GM11168 (cell line): ENCODE results near the gene DAP3.
"Not testable (repeated sequence)": the region's sequence is repeated elsewhere in the genome, so short reads cannot be mapped to it uniquely, and the experiment has no call there.

Experiments
- in situ Hi-C: fragments of 300-500 bp; cut with MboI; formaldehyde crosslinking; loops from one replicate; pipeline ENCODE4 v1.12.0; 2022; ENCODE audit warnings: low sequenced_read_pairs; ENCODE audit not compliant: unreplicated experiment

Gene DAP3

DNA sequence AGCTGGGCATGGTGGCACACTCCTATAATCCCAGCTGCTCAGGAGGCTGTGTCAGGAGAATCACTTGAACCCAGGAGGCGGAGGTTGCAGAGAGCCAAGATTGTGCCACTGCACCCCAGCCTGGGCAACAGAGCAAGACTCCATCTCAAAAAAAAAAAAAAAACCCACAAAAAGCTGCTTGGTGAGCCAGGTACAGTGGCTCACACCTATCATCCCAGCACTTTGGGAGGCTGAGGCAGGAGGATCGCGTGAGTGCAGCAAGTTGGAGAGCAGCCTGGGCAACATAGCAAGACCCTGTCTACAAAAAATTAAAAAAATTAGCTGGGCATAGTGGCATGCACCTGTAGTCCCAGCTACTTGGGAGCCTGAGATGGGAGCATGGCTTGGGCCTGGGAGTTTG is 26.2 kb downstream of the DAP3 start:
- in situ Hi-C loops, result not testable (repeated sequence)

DNA sequence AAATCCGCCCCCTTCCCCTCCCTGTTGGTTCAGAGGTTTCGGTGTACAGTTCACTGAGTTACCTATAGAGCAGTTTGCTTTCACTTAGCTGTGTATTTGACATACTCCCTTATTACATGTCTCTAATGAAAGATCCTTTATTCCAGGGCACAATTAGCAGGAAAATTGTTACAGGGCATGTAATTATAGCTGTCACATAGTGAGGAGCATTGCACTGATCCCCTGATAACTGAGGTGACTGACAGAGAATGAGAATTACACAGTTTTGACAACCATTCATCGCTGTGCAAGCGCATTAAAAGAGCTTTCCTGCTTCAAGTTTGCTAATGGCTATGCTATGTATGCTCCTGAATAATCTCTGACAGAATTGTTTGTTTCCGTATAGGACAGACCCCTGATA is 26.9 kb downstream of the DAP3 start:
- in situ Hi-C loops, result no loop called here

DNA sequence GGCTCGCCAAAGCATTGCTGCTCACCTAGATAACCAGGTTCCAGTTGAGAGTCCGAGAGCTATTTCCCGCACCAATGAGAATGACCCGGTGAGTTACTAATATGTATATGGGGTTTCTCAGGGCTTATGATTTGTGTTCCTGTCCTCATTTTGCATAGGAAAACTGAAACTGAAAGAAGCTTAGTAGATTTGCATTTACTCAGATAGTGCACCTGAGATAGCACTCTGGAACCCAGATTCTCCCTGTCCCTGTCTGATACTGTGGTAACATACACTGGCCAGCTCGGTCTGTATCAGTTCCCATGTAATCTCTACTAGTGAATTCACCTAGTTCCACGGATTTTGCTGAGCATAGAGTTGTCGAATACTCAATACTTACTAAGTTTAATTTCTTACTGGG is 28.1 kb downstream of the DAP3 start:
- in situ Hi-C loops, result no loop called here

DNA sequence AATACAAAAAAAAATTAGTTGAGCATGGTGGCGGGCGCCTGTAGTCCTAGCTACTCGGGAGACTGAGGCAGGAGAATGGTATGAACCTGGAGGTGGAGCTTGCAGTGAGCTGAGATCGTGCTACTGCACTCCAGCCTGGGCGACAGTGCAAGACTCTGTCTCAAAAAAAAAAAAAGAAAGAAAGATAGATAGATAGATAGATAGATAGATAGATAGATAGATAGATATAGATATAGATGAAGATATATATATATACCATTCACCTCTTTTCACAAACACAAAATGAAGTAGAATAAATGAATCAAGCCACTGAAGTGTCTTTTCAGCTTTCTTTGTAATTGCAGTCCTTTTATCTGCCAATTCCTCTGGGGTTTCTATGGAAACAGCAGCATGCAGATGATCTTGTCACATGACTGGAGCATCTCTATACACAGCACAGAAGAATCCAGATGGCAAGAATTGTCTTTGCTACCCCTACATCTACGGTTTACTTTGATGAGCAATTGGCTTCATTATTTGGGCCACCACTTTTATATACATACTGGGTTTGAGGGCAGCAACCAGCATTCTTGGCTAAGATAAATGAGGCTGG is 29.7 kb downstream of the DAP3 start:
- in situ Hi-C loops, result not testable (repeated sequence)

DNA sequence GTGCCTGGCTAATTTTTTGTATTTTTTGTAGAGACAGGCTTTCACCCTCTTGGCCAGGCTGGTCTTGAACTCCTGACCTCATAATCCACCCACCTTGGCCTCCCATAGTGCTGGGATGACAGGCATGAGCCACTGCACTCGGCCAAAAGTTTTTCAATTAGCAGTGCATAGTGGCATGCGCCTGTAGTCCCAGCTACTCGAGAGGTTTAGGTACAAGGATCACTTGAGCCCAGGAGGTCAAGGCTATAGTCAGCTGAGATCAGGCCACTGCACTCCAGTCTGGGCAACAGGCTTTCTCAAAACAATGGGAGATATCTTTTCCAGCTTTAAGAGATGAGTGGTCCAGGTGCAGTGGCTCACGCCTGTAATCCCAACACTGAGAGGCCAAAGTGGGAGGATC is 30.8 kb downstream of the DAP3 start:
- in situ Hi-C loops, result no loop called here

DNA sequence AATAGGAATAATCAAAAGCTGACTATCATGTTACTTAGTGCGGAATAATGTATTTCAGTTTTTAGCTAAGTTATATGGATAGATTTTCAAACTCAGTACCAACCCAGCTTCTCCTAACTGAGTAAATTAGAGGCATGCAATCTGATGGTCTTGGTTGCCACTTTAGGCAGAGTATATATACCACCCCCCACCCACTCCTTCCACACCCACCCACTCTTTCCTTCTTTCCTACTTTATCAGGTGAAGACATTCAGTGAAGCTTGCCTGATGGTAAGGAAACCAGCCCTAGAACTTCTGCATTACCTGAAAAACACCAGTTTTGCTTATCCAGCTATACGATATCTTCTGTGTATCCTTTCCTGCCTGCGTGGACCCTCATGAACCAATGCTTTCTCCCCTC is 36.3 kb downstream of the DAP3 start:
- in situ Hi-C loops, result no loop called here

DNA sequence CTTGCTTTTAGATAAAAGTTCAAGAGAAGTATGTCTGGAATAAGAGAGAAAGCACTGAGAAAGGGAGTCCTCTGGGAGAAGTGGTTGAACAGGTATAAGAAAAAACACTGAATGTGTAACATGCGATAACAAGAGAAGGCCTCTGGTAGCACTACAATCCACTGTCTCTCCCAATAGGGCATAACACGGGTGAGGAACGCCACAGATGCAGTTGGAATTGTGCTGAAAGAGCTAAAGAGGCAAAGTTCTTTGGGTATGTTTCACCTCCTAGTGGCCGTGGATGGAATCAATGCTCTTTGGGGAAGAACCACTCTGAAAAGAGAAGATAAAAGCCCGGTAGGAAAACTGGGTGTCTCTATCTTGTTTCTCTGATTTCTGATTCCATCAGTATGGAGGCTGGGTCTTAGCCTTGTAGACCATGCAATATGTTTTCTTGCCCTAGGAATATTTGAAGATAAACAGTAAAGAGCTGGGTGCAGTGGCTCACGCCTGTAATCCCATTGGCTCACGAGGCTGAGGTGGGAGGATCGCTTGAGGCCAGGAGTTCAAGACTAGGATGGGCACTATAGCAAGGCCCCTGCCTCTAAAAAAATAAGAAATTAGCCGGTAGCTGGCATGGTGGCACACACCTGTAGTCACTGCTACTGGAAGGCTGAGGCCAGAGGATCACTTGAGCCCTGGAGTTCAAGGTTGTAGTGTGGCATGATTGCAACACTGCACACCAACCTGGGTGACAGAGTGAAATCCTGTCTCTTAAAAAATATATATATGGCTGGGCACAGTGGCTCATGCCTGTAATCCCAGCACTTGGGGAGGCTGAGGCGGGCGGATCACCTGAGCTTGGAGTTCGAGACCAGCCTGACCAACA is 40.4 kb downstream of the DAP3 start:
- in situ Hi-C loops, result no loop called here

DNA sequence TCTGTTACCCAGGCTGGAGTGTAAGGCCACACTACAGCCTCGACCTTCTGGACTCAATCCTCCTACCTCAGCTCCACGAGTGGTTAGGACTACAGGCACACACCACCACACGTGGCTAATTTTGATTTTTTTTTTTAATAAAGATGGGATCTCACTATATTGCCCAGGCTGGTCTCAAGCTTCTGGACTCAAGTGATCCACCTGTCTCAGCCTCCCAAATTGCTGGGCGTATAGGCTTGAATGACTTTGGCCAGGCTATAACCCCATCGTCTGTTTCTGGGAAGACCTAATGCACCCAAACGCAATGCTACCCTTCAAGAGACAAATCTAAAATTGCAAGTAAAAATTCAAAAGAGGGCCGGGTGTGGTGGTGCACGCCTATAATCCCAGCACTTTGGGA is 52.1 kb downstream of the DAP3 start:
- in situ Hi-C loops, result no loop called here

DNA sequence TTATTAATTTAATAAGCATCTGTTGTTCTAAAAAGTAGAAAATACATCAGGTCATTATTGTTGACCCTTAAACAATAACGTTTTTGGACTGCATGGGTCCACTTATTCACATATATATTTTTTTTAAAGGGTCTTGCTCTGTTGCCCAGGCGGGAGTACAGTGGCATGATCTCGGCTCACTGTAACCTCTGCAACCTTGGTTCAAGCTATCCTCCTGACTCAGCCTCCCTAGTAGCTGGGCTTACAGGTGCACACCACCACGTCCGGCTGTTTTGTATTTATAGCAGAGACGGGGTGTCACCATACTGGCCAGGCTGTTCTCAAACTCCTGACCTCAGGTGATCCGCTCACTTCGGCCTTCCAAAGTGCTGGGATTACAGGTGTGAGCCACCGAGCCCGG is 53.0 kb downstream of the DAP3 start:
- in situ Hi-C loops, result no loop called here

DNA sequence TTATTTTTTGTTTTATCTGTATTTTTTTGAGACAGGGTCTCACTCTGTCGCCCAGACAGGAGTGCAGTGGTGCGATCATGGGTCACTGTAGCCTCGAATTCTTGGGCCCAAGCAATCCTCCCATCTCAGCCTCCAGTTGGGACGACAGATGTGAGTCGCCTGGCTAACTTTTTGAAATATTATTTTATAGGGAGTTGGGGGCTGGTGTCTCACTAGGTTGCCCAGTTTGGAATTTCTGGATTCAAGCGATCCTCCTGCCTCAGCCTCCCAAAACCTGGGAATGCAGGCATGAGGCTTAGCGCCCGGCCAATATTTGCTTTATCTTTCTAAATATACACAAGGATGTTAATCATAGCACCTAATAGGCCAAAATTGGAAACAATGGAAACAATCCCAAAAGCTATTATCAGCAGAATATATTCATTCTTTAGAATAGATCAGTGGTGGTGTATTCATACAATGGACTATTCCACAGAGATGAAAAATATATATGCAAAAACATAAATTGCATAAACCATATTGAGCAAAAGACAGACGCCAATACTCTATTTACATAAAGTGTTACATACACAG is 55.9 kb downstream of the DAP3 start:
- in situ Hi-C loops, result no loop called here

DNA sequence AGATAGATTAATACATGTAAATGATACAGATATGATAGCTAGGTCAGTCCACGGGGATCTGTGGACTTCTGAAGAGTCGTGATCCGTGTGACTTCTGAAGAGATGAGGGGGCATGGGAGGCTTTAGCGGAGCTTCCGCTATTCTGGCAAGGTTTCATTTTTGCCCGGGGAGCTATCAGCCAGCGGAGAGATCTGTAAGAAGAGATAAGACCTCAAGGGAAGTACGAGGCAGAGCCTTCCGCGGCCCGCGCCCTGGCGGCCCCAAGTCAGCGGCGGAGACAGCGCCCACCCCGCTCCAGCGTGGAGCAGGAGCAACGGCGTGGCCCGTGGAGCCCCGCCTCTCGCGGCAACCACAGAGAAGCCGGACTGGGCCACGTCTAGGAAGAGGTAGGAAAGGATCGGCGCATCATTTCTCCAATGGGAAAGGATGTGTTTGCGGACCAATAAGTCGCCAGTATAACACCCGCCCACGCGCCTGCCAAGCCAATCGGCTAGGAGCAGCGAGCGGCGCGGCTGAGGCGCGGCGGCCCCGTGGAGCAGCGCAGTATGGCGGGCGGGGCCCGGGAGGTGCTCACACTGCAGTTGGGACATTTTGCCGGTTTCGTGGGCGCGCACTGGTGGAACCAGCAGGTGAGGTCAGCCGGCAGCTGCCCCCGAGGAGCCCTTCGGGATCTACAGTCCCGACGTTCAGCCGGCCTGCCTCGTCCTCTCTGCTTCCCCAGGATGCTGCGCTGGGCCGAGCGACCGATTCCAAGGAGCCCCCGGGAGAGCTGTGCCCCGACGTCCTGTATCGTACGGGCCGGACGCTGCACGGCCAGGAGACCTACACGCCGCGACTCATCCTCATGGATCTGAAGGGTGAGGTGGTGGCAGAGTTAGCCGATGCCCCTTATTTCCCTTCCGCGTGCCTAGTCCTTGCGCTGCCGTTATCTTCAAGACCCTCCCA is 56.7 kb downstream of the DAP3 start:
- in situ Hi-C loops, result not testable (repeated sequence)

DNA sequence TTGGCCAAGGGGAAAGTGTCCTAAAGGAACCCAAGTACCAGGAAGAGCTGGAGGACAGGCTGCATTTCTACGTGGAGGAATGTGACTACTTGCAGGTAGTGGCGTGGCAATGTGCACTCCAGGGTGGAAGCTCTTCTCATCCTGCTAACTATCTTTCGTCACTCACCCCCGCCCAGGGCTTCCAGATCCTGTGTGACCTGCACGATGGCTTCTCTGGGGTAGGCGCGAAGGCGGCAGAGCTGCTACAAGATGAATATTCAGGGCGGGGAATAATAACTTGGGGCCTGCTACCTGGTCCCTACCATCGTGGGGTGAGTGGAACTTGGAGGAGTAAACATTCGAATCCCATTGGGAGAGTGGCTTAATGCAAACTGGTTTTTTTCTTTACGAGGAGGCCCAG is 58.7 kb downstream of the DAP3 start:
- in situ Hi-C loops, result not testable (repeated sequence)

DNA sequence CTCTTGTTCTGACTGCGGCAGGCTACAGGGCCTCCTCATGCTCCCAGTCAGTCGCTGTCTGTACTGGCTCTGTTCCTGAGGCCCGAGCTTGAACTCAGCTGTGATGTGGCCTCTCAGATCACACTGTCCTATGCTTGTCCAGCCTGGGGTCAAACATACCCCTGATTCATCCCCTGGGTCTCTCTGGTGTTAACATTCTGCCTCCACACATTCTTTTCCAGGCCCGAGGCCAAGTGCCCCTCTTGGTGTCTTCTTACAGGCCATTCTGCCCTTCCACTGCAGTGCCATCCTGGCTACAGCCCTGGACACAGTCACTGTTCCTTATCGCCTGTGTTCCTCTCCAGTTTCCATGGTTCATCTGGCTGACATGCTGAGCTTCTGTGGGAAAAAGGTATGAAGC is 59.2 kb downstream of the DAP3 start:
- in situ Hi-C loops, result not testable (repeated sequence)

DNA sequence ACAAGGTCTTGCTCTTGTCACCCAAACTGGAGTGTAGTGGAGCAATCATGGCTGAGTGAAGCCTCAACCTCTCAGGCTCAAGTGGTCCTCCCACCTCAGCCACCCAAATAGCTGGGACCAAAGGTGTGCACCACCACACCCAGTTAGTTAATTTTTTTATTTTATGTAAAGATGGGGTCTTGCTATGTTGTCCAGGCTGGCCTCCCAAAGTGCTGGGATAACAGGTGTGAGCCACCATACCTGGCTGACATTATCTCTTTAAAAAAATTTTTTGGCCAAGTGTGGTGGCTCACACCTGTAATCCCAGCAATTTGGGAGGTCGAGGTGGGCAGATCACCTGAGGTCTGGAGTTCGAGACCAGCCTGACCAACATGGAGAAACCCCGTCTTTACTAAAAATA is 70.1 kb downstream of the DAP3 start:
- in situ Hi-C loops, result loop anchor here (5.0 kb wide), 1 partner anchor 142 kb away; no protein-coding TSS in a partner anchor

DNA sequence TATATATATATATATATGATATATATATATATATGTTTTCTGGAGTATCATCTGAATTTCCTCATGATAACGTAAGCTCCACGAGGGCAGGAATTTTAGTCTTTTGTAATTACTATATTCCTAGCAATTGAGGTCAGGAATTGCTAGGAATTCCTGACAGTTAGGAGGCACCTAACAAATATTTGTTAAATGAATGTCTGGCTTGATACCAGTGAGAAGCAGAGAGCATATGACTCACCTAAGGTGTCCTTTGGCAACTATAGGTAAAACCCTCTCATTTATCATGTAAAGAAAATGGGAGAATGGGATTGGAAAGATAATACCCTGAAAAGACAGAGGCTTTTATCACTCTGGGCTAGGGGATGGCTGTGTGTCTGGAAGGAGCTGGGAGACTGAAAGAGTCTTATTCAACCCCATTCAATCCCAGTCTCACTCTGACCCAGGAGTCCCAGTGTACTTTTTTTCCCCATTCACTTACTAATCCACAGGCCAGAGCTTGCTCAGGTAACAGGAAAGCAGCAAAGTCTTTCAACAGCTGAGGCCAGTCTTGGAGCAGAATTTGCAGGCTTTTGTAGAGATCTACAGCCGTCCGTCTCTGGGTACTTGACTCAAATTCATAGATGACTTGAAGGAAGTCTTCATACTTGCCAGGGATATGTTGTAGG is 71.2 kb downstream of the DAP3 start:
- in situ Hi-C loops, result loop anchor here (5.0 kb wide), 1 partner anchor 143 kb away; no protein-coding TSS in a partner anchor

DNA sequence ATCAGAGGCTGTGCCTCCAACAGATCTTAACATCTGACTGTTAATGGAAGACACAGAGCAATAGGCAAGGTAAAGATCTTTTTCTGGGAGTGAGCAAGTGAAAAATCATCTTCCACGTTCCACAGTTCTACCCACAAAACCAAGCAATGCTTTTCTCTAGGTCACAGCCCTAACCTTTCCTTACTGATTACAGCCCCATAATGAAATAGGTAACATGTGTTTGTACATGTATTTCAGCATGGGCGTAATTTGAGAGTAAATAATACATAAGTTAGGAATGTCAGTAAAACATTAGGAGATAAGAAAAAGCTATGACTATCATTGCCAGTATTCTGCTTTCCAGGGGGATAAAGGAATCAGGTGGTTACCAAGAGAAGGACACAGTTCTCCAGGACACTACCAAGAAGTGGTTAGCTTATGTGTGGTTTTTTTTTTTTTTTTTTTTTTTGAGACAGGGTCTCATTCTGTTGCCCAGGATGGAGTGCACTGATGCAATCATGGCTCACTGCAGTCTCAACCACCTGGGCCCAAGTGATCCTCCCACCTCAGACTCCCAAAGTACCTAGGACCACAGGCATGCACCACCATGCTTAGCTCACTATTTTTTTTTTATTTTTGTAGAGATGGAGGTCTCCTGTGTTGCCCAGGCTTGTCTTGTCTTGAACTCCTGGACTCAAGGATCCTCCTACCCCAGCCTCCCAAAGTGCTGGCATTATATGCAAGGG is 72.0 kb downstream of the DAP3 start:
- in situ Hi-C loops, result no loop called here

DNA sequence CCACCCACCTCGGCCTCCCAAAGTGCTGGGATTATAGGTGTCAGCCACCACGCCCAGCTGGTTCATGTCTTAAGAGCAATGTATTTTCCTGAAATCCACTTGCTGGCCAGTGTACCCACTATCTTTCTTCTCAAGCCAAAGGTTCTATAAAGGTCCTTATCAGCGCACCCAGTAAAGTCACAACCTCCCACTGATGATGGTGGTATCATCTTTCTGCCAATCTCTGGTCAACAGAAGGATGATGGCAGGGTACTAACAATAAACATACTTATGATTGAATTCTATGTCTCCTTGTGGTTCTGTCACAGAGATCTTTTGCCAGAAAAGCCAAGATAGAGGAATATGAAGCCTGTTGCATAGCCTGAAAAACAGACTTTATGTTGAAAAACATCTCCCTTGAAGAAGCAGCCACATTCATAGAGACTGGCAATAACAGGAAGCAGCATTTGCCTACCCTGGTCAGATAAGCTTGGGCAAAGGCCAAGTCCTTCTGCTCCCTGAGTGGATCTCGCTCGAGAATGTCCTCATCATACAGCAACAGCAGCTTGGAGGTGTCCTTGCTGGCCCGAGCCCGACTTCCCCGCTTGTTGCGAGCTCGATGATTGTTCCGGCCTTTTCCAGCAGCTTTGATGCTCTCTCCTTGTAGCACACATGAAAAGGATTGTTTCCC is 73.0 kb downstream of the DAP3 start:
- in situ Hi-C loops, result no loop called here

DNA sequence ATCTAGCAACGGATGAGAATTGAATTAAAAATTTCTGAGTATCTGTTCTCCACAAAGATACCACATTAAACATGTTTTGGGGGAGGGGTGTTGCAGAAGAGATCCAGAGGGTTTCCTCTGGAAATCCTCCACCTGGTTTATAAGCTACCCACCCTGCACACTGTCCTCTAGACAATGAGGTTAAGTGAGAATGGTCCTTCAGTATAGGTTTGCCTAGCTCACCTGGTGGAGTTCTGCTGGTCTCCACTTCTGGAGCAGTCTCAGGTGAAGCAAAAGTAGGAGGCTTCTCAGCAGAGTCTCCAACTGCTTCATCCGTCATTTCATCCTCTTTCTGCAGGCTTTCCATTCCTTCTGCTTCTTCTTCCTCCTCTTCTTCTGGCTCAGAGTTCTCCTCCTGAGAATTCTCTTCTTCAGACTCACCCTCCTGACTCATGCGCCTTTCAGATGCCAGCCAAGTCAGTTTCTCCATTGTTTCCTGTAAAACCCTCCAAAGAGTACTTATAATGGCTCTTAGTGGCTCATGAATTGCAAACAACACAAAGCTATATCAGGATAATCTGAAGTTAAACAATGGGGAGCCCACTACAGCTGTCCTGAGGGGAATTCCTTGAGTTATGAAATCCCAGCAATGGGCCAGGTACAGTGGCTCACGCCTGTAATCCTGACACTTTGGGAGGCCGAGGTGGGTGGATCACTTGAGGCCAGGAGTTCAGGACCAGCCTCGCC is 74.4 kb downstream of the DAP3 start:
- in situ Hi-C loops, result not testable (repeated sequence)
